GM19023 (cell line): ENCODE measurements around the gene SH3TC1.

ENCODE experiments used
- ATAC-seq: cut with Tn5 transposase; IDR thresholded peaks from one replicate; pipeline ENCODE4 v1.9.1; 2021; ENCODE audit warnings: mild to moderate bottlenecking, moderate library complexity; ENCODE audit not compliant: unreplicated experiment

SH3TC1 gene

GRCh38 chr4:8163436-8164193, 35.5 kb upstream of the SH3TC1 start:
- no peak for ATAC-seq

GRCh38 chr4:8164194-8164565, 34.9 kb upstream of the SH3TC1 start:
- no peak for ATAC-seq

- no peak for ATAC-seq
Measured at GRCh38 chr4:8164687-8165086, 34.4 kb upstream of the SH3TC1 start.

GRCh38 chr4:8165374-8165896, 33.7 kb upstream of the SH3TC1 start:
- ATAC-seq, result no peak

GRCh38 chr4:8167291-8167690, 31.8 kb upstream of the SH3TC1 start:
- no peak for ATAC-seq

- ATAC-seq, result no peak
Measured at GRCh38 chr4:8167815-8168214, 31.3 kb upstream of the SH3TC1 start.

GRCh38 chr4:8168232-8168631, 30.9 kb upstream of the SH3TC1 start:
- ATAC-seq, result no peak

- no peak for ATAC-seq
Measured at GRCh38 chr4:8168832-8169598, 30.1 kb upstream of the SH3TC1 start.

GRCh38 chr4:8169763-8170162, 29.3 kb upstream of the SH3TC1 start:
- ATAC-seq, result no peak

- ATAC-seq, result no peak
Measured at GRCh38 chr4:8170341-8170740, 28.7 kb upstream of the SH3TC1 start.

- ATAC-seq, result no peak
Measured at GRCh38 chr4:8171266-8171665, 27.8 kb upstream of the SH3TC1 start.

- ATAC-seq, result peak; percentile 81
Measured at GRCh38 chr4:8171984-8172924, 26.8 kb upstream of the SH3TC1 start.

- ATAC-seq, result no peak
Measured at GRCh38 chr4:8173492-8174242, 25.4 kb upstream of the SH3TC1 start.

- no peak for ATAC-seq
Measured at GRCh38 chr4:8174970-8175369, 24.1 kb upstream of the SH3TC1 start.

- no peak for ATAC-seq
Measured at GRCh38 chr4:8175686-8176085, 23.4 kb upstream of the SH3TC1 start.

- ATAC-seq, result peak; percentile 56
Measured at GRCh38 chr4:8176547-8177399, 22.3 kb upstream of the SH3TC1 start.

GRCh38 chr4:8177552-8177951, 21.5 kb upstream of the SH3TC1 start:
- ATAC-seq, result no peak

- no peak for ATAC-seq
Measured at GRCh38 chr4:8177956-8178355, 21.1 kb upstream of the SH3TC1 start.

- no peak for ATAC-seq
Measured at GRCh38 chr4:8179074-8179473, 20.0 kb upstream of the SH3TC1 start.
